GM10266 (cell line): ENCODE data around the gene MAP3K20.
"Not testable (repeated sequence)": the region's sequence is repeated elsewhere in the genome, so short reads cannot be mapped to it uniquely, and the experiment has no call there.

Experiments used
- DNase-seq: peaks from one replicate; pipeline ENCODE4 v3.0.0; 2012; ENCODE audit errors: extremely low spot score
- TF ChIP-seq, protein P1 (sequence below): IDR thresholded peaks from 2 replicates; pipeline ENCODE4 v1.5.1; 2012; ENCODE audit warnings: mild to moderate bottlenecking, low read depth; ENCODE audit not compliant: control insufficient read depth, insufficient read depth; ENCODE audit errors: missing control alignments

MAP3K20 gene

DNA sequence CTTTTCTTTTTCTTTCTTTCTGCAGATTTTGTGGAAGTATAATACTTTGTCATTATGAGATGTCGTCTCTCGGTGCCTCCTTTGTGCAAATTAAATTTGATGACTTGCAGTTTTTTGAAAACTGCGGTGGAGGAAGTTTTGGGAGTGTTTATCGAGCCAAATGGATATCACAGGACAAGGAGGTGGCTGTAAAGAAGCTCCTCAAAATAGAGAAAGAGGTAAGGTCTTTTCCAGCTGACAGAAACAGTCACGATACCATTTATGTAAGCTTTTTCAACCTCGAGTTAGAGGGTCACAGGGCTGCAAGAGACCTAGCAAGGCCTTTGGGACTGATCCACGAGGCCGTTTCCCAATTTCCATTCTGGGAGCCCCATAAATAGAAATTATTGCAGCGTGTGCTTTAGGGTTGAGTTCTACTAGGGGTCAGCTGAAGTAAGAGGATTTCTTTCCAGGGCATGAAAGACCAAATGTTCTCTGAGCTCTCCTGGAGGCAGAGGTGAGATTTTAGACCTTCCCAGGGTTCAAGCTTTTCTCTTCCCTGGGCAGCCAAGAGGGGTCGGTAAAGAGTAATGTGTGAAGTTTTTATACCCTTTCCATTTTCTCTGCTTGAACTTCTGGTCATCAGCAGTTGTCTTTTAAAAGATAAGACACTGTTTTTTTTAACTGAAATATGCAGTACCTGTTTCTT, 15.5 kb downstream of the MAP3K20 start:
- no peak for DNase-seq
- TF ChIP-seq, protein P1, sequence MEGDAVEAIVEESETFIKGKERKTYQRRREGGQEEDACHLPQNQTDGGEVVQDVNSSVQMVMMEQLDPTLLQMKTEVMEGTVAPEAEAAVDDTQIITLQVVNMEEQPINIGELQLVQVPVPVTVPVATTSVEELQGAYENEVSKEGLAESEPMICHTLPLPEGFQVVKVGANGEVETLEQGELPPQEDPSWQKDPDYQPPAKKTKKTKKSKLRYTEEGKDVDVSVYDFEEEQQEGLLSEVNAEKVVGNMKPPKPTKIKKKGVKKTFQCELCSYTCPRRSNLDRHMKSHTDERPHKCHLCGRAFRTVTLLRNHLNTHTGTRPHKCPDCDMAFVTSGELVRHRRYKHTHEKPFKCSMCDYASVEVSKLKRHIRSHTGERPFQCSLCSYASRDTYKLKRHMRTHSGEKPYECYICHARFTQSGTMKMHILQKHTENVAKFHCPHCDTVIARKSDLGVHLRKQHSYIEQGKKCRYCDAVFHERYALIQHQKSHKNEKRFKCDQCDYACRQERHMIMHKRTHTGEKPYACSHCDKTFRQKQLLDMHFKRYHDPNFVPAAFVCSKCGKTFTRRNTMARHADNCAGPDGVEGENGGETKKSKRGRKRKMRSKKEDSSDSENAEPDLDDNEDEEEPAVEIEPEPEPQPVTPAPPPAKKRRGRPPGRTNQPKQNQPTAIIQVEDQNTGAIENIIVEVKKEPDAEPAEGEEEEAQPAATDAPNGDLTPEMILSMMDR = peak; percentile 17

DNA sequence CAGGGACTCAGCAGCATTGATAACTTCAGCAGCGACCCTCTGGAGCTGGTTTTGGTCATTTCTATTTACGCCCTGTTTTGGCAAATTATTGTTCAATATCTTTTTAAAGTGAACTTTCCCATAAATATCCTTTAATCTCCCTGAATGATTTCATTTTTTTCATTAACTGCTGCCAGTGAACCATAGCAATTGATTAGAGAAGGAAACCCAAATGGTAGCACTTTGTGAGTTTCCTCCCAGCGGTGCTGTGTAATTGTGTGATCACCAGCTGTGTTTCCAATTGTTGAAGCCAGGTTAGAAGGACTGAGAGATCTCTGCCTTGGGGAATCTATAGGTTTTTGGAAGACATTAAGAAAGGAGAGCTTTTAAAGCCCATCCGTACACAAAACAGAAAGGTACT, 16.3 kb downstream of the MAP3K20 start:
- TF ChIP-seq, protein P1 = no peak
- DNase-seq = no peak

DNA sequence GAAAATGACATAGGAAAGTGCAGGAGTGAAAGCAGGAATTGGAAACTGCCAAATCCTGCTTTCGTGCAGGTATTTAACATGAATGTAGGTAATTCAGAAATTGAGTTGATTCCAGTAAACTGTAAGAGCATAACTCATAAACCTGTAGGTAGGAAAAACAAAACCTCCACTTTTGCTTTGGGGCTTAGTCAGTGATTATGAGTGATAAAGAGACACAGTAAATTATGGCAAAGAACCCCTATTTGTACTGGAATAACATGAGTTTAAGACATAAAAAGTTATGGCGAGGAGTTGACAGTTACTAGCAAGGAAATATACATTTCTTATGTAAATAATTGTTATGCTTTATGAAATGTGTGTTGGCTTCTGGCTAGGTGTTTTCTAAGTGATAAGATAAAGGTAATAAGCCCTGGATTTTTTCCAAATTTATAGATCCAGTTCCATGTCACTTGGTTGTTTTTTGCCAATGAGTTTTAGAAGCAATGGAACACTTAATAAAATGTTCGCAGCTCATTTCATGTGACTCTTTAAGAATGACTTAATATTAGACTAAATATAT, 17.3 kb downstream of the MAP3K20 start:
- TF ChIP-seq, protein P1 = no peak
- DNase-seq = no peak

DNA sequence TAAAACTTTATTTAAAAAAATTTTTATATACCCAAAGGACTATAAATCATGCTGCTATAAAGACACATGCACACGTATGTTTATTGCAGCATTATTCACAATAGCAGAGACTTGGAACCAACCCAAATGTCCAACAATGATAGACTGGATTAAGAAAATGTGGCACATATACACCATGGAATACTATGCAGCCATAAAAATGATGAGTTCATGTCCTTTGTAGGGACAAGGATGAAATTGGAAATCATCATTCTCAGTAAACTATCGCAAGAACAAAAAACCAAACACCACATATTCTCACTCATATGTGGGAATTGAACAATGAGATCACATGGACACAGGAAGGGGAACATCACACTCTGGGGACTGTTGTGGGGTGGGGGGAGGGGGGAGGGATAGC, 18.0 kb downstream of the MAP3K20 start:
- DNase-seq = not testable (repeated sequence)

DNA sequence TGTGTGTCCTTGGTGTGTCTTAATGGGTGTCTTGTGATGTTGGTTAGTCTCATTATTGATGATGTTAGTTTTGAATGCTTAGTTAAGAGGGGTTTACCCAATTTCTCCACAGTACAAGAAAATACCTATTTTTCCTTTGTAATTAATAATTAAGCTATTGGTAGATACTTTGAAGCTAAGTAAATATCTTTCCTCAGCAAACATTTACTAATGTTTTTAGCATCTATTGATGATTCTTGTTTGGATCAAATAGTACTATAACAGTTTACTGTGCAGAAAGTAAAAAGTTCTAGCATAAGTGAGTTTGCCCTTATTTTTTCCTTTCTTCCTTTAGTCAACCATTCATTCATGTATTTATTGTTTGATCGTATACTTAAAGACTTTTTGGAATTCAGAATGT, 19.1 kb downstream of the MAP3K20 start:
- TF ChIP-seq, protein P1 = no peak

DNA sequence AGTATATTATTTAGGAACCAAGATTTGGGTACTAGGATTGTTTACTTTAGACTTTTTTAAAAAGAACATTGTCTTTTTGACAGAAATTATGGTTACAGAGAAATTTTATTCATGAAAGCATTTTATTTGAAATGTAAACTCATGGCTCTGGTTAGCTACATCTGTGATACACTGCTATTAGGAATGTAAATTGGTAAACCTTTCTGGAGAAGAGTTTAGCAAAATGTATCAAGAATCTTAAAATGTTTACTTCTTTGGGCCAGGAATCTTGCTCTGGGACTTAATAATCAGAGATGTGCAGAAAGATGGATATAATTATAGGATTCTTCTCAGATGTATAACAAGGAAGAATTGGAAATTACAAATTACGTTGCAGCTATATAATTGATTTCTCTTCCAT, 19.7 kb downstream of the MAP3K20 start:
- no peak for DNase-seq
- TF ChIP-seq, protein P1 = no peak

More for the DNA sequence above, 19.1 kb downstream of the MAP3K20 start:
- DNase-seq = no peak

DNA sequence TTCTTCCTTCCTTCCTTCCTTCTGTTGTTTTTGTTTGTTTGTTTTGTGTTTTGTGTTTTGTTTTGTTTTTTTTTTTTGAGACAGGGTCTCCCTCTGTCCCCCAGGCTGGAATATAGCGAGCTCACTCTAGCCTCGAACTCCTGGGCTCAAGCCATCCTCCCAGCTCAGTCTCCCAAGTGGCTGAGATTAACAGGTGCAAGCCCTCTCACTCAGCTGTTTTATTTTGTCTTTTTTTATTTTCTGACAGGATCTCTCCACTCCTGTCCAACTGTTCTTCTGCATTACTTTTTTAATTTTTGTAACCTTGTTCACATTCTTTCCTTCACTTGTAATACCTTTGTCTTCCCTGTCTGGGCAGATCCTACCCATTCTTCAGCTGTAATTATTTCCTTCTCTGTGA, 23.6 kb downstream of the MAP3K20 start:
- TF ChIP-seq, protein P1 = no peak
- DNase-seq = no peak
